NOMO-1 (cell line): ENCODE results near the gene TC2N.
"Not testable (repeated sequence)": the region's sequence is repeated elsewhere in the genome, so short reads cannot be mapped to it uniquely, and the experiment has no call there.

Experiments used
- DNase-seq, 2 experiments: peaks; one replicate each; lab custom pipeline; 2025; ENCODE audit not compliant: unreplicated experiment in 2 of 2; lab: John Stamatoyannopoulos, UW

TC2N gene

DNA sequence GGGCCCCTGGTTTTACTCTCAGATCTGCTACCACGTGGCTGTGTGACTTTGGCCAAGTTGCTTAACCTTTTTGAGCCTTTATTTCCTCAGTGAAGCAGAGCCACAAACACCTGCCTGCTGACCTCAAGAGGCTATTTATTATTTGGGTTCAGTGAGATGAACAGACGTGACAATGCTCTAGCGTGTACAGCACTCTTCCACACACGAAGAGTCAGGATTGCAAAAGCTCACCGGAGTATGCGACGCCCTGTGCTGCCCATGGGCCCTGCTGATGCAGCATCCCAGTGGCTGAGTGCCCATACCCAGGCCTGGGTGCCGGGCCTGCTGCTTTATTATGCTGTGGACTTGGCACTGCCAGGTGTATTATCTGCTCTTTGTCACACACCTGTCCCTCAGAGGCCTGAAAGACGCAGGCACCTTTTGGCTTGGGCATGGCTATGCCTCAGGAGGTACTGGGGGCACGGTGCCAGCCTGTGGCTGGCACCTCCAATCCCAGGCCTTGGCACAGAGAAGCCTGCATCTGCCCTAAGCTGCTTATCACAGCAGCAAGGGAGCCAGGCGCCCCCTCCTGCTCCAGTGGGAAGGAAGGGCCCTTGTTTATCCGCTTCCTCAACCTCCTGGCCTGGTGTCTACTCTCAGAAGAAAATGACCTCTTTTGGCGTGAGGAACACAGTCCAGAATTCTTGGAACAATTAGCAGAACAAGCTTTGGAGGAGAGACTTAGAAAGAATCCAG is 22.3 kb upstream of the TC2N start:
- no peak for DNase-seq

DNA sequence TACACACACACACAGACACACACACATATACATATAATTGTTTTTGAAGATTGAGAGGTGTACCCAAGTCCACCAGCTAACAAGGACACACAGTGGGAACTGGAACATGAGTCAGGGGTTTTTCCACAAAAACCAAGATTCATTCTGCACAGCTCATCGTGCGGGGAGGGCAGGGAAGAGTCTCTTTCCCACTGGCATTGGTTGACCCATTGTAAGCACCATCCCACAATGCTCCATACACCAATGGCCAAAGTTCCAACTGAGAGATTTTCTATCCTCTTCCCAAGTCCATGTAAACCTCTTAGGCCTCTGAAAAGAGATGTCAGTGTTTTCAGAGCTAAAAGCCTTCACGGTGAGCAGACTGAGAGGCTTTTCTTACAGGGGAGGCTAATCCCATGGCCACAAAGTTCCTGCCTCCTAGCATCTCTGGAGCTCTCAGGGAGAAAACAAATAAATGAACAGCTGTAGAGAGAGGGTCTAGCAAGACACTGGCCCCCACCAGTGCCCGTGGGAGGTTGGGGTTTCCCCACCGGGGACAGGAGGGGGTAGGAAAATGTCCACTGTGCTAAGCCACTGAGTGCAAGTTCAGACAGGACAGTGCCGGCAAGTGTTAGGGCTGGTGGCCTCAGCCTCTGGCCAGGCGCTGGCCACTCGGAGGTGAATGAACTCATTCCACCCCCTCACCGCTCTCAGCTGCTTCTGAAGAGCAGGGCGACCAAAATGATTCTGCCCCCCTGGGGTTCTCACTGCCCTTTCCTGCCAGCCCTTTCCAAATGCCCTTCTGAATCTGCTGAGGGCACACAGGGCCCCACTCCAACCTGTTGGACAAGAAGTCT is 21.5 kb upstream of the TC2N start:
- DNase-seq = no peak

GRCh38 chr14:91886961-91887360 is 19.6 kb upstream of the TC2N start:
- no peak for DNase-seq

GRCh38 chr14:91885839-91886238 is 18.5 kb upstream of the TC2N start:
- no peak for DNase-seq

DNA sequence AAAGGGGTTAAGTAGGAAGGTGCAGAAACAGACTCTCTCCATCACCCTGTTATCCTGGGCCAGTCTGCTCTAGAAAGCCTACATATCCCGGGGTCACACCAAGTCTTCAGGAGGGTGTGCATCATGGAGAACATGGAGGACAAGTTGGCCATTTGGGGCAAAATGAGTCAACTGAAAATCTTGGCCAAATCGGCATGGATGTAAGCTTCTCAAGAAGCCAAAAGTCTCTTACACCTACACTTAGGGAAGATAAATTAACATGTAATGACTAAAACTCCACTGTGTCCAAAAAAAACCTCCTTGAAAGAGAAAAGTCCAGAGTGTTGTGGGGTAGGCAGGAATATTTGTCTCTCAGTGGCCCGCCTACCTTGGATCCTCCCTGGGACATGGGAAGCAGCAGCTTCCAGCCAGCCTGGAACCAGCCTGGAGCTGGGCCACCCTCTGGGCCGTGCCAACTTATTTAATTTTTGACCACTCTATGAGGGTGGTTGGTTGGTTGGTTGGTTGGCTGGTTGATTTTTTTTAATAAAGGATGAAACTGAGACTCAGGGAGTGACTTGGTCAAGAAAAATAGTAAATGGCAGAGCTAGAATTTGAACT is 17.9 kb upstream of the TC2N start:
- no peak for DNase-seq

- DNase-seq = no peak
Observed at GRCh38 chr14:91884664-91885063, 17.3 kb upstream of the TC2N start.

DNA sequence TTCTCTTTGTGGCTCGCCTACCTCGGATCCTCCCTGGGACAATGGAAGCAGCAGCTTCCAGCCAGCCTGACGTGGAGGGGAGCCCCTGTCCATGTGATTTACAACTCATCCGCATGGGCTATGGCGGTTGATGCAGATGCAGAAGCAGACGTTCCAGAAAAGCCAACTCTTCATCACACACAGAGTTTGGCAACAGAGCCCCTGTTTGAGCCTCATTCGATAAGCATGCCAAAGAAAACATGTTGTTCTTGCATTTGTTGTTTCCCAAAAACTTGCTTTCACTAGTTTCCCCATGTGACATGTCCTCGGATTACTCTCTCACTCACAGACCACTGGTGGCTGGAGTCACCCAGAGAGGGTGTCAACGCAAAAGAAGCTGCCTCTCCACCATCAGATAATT is 16.4 kb upstream of the TC2N start:
- no peak for DNase-seq

DNA sequence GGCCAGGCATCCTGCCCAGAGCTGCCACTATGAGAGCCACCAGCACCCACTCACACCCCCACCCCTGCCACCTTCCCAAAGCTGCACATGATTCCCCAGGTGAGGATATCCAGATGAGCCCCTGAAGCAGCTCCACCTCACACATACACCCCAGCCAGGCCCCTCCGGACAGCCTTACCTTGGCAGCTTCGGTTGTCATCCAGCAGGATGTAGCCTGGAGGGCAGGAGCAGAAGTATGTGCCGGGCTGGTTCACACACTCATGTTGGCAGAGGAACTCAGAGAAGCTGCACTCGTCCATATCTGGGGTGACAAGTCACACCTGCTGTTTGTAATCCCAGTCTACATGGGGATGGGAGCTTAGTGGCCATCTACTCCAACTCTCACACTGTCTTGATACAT is 15.4 kb upstream of the TC2N start:
- no peak for DNase-seq

DNA sequence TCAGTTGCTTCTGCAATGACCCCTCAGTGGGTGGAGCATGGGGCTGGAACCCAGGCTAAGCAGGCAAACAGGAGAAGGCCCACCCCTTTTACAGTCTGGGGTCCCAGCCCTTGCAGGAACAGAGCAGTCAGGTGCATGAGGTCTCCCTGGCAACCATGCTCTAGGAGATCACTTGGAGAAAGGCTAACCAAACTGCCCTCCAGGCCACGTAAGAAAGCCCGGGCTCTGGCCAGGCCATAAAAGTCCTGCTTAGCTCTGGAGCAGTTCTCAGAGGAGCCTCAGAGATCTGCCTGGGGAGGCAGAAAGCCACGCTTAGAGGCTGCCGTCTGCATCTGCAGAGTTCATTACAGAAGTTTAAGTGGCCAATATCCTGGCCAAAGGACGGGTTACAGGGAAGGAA is 15.0 kb upstream of the TC2N start:
- DNase-seq = no peak

DNA sequence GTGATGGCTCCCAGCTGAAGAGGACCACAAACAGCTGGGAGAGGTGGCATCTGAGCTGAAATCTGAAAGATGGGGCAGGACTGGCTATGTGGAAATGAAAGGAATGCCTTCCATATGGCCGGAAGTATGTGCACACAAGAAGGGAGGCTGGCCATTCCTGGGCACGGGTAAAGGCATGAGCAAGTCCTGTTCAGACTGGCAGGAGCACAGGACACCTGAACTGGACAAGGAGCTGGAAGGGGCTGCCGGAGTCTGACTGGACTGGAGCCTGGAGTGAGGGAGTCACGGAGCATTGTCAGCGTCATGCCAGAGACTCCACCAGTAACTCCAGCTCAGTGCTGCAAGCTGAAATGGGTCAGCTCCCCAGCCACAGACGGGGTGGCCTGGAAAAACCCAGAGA is 11.9 kb upstream of the TC2N start:
- DNase-seq = no peak

GRCh38 chr14:91878274-91878673 is 10.9 kb upstream of the TC2N start:
- DNase-seq = no peak

DNA sequence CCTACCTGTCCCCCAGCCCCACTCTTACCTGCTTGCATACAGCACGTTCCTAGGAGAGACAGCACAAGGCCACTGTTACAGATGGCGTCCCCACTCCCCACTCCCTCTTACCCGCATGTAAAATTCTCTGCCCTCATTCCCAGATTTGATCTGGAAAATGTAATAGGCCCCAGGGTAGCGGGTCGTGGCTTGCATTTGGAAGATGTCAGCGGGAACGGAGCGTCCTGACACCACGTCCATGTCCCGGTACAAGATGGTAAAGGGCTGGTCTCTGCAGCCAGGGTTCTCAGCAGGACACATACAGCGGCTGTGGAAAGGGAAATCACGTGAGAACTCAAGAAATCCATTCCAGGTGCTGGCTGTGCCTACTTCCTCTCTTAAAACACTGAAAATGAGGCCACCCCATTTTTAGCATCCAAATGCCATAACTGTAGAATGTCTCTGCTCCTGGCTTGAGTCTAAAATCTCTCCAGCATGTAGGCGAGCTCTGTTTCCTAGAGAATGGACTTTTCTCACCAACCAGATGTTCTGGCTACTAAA is 10.1 kb upstream of the TC2N start:
- no peak for DNase-seq

DNA sequence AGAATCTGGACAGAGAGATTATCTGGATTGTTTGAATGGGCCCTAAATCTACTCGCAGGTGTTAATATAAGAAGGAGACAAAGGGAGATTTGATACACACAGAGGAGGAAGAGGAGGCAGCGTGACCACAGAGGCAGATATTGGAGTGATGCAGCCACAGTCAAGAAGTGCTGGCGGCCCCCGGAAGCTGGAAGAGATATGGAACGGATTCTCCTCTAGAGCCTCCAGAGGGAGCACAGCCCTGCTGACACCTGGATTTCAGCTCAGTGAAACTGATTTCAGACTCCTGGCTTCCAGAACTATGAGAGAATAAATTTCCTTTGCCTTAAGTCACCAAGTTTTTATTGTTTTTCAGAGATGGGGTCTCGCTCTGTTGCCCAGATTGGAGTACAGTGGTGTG is 9.2 kb upstream of the TC2N start:
- no peak for DNase-seq

DNA sequence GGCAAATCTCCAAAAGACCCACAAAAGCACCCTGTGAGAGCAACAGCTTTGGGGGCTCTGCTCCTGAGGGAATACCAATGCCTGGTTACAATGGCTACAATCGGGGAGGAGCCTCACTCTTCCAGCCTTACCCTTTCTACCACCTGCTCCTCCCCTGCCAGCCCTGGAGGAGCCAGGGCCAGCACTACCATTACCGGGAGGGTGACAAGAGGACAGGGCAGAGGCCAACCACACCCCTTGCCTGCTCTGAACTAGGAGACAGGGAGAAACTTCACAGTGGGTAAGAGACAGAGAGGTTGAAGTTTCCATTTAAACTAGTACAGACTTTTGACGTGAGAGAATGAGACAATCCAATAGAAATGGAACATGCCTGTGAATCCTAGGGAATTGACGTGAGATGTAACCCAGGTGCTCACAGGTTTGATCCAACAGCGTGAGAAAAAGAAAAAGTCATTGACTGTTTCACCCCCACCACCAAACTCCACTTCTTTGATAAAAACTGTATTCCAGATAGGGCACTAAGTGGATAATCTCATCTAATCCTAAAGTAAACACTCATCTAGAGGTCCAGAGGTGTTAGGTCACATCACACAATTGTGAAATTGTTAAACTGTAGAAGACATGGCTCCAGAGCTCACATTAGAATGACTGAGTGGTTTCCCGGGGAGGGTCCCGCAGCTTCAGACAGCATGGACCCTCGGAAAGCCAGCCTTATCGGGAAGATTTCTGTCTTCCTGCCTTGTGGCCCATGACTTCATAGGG is 8.4 kb upstream of the TC2N start:
- no peak for DNase-seq

GRCh38 chr14:91873471-91874415 is 6.4 kb upstream of the TC2N start:
- DNase-seq = peak; percentile 14 to 15

DNA sequence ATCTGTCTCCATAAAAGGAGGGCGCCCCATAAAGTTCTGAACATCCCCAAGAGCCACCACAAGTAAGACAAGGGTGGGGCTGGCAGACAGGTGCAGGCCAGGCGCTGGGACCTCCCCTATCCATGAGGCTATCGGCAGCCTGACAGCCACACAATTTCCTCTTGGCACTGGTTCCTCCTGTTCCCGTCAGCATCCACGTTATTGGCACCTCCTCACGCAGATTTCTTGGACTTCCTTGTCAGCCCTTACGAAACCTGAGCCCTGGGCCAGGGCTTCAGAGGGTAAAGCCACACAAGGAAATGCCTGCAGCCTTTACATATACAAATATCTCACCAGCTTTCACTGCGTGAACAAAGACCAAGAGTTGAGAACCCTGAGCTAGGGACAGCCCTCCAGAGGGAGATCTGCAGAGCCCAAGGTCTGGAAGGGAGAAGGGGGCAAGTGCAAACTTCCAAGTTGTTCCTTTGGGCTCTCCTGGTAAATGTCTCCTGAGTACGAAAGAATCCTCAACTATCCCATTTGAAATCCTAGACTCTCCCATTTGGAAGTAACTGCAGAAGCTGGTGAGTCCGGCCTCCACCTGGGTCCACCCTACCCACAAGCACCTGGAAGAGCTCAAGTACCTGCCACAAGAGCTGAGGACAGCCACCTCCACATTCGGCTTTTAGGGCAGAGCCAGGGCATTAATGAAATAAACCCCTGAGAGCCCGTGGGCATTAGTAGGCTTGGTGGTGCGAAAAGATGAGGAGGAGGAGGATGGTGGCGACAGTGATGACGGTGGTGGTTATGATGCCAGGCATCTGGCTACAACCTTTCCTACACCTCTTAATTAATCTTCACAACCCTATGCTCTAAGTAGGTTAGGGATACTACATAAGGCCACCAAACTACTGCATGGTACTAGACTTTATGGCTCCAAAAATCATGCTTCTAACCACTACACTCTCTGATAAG is 5.5 kb upstream of the TC2N start:
- peak; percentile 50 to 69 for DNase-seq

DNA sequence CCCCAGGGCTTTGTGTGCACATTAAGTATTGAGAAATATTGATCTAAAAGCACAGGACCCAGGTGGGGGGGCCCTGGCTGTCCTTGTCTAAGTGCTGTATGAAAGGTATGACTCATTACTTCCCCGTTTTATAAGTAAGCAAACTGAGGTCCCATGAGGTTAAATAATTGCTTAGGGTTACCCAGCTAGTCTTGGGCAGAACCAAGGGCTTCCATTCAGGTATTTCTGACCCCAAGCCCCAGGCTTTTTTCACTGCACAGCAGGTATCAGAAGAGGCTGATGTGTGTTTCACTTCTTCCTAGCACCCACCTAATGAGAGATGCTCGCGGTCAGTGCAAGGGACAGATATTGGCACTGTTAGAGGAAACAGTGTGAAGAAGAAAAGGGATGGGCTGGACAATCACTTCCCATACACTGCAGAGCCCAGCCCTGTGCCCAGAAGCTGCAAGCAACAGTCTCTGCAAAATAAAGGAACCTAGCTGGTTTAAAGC is 4.7 kb upstream of the TC2N start:
- DNase-seq = peak; percentile 60 to 69

DNA sequence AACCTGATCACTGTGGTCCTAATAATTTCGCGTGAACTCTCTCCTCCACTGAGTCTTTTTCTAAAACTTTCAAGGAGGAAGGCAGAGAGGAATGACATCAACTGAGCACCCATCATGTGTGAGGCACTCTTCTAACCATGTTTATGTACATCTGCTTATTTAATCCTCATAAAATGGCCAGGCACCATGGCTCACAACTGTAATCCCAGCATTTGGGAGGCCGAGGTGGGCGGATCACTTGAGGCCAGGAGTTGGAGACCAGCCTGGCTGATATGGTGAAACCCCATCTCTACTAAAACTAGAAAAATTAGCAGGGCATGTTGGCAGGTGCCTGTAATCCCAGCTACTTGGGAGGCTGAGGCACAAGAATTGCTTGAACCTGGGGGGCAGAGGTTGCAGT is 4.1 kb upstream of the TC2N start:
- DNase-seq = not testable (repeated sequence)
